ENCODE data around the gene ZNF474.

The ZNF474 gene

DNA sequence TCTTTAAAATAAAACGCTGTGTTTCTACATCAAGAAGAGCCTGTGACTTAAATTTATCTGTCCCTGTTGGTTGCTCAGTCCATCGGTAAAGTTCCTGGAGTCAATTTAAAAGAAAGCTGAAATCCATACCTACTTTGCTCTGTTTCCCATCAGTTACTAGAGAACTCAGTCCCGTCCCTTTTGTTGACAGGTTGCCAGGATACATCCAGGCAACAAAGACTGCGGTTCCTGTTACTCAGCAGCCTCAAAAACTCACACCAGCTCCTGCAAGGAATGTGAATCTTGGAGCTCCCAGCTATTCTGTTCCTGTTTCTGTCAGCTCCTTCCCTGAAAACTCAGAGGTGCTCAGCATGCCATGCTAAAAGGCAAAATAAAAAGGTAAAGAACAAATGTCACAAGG, at the start of gene ZNF474:
Gene ZNF474, plus strand, starts transcription at position 241 of the 400 bp plus-strand sequence. CDS start 22,445 bp downstream, outside the sequence.
- TF ChIP-seq, protein P1, sequence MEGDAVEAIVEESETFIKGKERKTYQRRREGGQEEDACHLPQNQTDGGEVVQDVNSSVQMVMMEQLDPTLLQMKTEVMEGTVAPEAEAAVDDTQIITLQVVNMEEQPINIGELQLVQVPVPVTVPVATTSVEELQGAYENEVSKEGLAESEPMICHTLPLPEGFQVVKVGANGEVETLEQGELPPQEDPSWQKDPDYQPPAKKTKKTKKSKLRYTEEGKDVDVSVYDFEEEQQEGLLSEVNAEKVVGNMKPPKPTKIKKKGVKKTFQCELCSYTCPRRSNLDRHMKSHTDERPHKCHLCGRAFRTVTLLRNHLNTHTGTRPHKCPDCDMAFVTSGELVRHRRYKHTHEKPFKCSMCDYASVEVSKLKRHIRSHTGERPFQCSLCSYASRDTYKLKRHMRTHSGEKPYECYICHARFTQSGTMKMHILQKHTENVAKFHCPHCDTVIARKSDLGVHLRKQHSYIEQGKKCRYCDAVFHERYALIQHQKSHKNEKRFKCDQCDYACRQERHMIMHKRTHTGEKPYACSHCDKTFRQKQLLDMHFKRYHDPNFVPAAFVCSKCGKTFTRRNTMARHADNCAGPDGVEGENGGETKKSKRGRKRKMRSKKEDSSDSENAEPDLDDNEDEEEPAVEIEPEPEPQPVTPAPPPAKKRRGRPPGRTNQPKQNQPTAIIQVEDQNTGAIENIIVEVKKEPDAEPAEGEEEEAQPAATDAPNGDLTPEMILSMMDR (conservative IDR thresholded peaks at IDR 0.05; ENCODE audit: low read depth, low read length), result no peak
- peak; percentile 98 for DNase-seq (ENCODE audit: low read depth)
- H3K4me3 ChIP-seq (ENCODE audit: low read length), result no peak within 1 kb of the TSS

DNA sequence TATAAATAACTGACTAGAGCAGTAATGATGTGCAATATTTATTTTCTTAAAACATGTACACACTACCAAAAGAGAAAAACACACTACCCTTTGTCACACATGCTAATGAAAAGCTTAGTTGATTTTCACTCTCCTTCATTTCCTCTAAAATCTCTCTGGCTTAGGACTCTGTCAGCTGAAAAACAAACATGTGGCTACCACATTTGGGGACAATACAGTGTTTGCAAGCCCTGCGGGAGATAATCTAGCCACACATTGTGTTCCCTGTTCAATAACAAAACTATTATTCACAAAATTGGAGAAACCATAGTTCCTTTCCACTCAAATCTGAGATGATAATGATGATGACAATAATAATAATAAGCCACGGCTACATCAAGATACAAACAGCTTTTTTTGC, 47.8 kb upstream of the ZNF474 start:
- TF ChIP-seq, protein P1 (conservative IDR thresholded peaks at IDR 0.05; ENCODE audit: low read depth, low read length), result no peak
- no peak for DNase-seq (ENCODE audit: low read depth)
- H3K4me3 ChIP-seq (ENCODE audit: low read length), result no peak overlapping the region

DNA sequence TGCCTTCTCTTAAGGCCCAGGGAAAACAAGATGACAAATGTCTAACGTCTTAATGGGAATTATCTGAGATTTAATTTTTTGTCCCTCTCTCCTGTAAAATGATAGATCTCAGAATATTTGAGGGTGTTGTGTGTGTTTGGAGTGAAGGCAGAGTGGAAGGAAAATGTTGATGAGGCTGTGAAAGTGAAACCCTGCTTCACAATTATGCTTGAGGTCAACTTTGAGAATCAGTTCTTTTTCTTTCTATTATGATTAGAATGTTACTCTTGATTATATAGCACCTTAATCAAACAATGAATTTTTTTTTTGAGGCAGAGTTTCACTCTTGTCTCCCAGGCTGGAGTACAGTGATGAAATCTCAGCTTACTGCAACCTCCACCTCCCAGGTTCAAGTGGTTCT, 45.8 kb upstream of the ZNF474 start:
- TF ChIP-seq, protein P1 (conservative IDR thresholded peaks at IDR 0.05; ENCODE audit: low read depth, low read length), result no peak
- no peak for DNase-seq (ENCODE audit: low read depth)
- no peak overlapping the region for H3K4me3 ChIP-seq (ENCODE audit: low read length)

DNA sequence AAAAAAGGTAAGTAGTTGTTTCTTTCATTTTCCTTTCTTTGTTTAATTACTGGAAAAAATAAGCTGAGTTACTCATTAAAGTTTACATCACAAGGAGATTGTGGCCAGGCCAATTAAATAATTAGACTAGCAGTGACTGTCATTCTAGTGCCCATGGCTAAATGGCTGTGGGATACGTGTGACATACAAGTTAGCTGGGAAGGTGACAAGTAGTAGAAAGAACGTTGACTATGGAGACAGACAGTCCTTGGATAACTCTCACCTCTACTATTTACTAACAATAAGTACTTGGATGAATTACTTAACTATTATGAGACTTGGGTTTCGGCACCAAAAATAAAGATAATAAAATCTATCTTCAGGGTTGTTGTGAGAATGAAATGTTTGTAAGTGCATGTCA, 44.3 kb upstream of the ZNF474 start:
- H3K4me3 ChIP-seq (ENCODE audit: low read length), result no peak overlapping the region
- DNase-seq (ENCODE audit: low read depth), result no peak
- TF ChIP-seq, protein P1 (conservative IDR thresholded peaks at IDR 0.05; ENCODE audit: low read depth, low read length), result no peak

DNA sequence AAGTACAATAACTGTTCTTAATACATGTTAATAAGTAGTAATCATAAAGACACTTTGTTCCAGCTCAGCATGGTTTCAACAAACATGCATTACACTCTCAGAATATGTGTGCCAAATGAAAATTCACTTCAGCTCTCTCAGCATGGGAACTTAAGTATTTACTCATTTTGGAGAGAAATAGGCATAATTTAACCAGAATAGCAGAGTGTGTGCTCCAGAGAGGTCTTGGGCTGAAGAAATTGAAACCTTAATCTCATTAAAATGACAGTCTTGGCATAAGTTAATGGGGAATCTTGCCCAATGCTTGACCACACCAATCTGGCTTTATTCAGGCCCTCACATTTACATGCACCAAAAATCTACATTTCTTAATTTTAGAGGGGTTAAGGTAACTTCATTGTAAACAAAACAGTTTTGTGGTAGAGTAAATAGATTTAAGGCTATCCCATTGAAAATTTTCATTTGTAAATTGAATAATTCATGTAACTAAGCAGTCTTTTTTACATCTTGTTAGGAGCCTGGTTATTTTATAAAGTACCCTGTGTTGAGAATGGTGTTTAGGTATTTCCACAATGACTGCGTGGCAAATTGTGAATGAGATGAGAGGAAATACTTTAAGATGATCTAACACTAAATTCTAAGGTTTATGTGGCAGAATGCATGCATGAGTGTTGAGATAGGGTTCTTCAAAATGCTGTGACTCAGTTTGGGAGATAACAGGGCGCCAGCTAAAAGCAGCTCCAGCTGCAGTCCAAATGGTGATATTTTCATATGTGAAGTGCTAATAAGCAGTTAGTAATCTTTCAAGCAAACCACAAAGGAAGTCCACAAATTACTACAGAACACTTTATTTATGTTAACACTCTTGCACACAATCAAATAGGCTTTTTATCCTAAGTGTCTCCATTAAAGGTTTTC, 40.0 kb upstream of the ZNF474 start:
- TF ChIP-seq, protein P1 (conservative IDR thresholded peaks at IDR 0.05; ENCODE audit: low read depth, low read length), result no peak
- DNase-seq (ENCODE audit: low read depth), result no peak
- no peak overlapping the region for H3K4me3 ChIP-seq (ENCODE audit: low read length)

DNA sequence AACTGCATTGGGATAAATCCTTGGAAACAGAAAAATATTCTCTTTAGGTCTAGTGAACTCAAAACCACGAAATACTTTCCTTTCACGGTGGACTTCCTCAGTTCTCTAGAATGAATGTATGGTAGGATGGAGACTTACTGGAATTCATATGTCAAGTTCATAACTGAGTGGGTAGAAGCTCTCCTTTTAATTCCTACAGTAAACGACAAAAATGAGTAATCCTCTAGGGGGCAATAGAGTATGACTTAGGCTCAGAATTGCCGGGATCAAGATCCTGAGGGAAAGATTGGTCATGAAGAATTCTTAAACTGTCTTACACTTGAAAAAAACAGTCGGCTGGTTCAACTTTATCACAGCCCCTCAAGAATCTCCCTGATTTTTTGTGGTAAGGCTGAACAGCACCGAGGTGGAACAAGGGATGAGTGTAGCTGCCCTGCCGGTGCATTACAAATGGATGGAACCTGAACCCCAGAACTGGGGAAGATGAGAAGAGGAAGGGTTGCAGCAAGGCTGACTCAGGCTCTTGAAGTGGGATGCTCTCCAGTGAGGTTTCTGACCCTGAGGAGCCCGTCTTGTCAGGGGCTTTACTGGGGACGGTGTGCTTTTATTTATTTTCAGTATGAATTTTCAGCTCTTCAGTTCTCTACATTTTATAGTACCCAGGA, 37.3 kb upstream of the ZNF474 start:
- TF ChIP-seq, protein P1 (conservative IDR thresholded peaks at IDR 0.05; ENCODE audit: low read depth, low read length), result peak; percentile 51
- no peak for DNase-seq (ENCODE audit: low read depth)
- no peak overlapping the region for H3K4me3 ChIP-seq (ENCODE audit: low read length)
